NCI-H748 treated with DMSO at 0.1 percent for 48 hours (cell line): Measurements from ENCODE around the gene CDRT4.

Source experiments
- DNase-seq: peaks from one replicate; lab custom pipeline; 2025; lab: John Stamatoyannopoulos, UW

The CDRT4 gene

DNA sequence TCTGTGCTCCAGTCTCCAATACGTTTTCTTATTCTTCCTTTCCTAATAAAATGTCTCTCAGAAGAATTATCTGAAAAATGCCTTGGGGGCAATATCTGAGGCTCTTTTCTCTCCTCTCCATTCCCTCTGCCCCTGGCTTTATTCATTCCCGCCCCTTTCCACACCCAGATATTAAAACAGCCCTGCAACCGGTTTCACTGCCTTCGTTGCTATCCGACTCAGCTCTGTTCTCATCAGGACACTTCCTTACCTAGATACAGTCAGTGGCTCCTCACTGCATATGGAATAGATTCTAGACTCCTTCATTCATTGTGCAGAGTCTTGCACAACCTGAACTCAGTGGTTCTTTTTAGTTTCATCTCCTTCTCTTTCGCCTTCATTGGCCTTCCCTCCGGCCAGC is 74.0 kb downstream of the CDRT4 start:
- DNase-seq, result no peak

GRCh38 chr17:15392326-15392741 is 75.1 kb downstream of the CDRT4 start:
- DNase-seq, result no peak

DNA sequence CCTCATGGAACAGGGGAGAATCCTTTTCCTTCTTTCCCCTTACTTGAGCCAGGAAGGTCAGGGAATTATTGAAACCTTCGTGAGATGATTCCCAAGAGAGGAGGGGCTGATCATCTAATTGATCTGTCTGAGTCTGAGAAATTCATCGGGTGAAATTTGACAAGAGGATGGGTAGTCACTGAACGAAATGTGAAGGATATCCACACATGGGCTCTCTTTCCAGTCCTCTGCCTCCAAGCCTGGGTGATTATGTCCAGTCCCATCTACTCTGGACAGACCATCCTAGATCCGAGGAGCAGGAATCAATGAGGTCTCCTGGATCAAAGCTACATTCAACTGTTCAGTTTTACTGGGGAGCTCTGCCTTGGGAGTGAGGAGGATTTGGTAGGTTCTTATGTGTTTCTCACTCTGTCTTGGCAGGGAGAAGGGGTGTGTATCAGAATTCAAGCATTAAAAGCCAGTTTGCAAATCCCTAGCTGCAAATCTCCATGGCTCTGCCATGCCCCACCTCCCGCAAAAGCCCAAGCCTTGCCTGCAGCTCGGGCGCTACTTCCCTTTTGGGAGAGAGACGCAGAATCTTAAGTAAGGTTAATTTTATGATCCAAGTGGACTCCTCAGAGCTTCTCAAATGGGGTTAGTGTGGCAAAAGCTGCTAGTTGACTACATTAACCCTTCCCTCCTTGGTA is 78.9 kb downstream of the CDRT4 start:
- no peak for DNase-seq

DNA sequence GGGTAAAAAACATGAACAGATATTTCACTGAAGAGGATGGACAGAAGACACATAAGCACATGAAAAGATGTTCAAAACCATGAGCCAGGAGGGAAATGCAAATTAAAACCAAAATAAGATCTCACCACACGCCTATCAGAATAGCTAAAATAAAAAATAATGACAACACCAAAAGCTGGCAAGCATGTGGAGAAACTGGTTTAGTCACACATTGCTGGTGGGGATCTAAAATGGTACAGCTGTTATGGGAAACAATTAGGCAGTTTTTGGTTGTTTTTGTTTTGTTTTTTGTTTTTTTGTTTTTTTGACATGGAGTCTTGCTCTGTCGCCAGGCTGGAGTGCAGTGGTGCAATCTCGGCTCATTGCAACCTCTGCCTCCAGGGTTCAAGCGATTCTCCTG is 81.3 kb downstream of the CDRT4 start:
- no peak for DNase-seq
